ENCODE data around the gene TP73. TPM values are rescaled to one million over a fixed set of nuclear protein-coding genes. Genes with fewer than 3 reads are reported as not detected.

TP73 gene
- total RNA-seq, 3 donors from 2014 or later (not counting 1 experiment from before 2014, with no cell fraction given), result 0.28 to 0.50 (median 0.39) TPM

DNA sequence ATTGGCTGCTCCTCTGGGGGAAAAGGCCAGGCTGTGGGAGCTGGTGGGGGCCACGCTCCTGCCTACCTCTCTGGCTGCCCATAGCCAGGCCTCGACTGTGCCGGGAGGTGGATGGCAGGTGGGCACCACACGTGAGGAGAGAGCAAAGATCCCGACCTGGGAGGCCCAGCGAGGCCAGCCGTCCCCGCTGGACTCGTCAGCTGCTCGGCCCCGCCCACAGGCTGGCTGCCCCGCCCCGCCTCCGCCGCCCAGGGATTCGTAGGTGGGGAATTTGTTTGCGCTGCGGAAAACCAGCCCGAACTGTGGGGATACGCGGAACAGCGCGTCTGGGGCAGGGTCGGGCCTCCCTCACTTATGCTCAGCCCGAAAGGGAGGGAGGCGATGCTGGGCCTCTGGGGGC, 31.7 kb downstream of the TP73 start:
- no peaks in the 10 kb centered on the region for H3K36me3 Mint-ChIP-seq
- H3K27me3 Mint-ChIP-seq (ENCODE audit: low read depth in 2 of 2), result peaks cover 0 to 11% of the 10 kb centered on the region in 2 donors

DNA sequence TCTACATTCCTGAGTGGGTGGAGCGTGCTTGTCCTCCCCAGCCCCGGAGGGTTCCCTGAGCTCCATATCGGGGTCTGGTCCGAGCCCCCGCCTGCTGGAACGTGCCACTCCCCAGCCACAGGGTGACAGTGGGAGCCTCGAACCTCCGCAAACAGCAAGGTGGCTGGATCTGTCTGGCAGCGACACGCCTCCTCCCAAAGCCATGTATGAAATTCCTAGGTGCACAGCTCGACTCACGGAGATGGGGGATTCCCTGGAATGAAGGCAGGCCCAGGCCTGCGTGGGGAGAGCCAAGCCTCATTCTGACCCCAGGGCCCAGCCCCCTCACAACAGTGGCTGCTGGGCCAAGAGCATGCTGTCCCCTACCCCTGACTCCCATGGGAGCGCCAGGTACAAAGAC, 32.9 kb downstream of the TP73 start:
- ATAC-seq (no peak), DNase-seq (no peak)
- Mint-ChIP-seq H3K27ac (no peak overlapping the region), H3K9me3 (no peaks in the 10 kb centered on the region), H3K4me1 (no peaks in the 10 kb centered on the region), H3K27me3 (ENCODE audit: low read depth in 2 of 2) (peaks cover 0 to 3% of the 10 kb centered on the region in 2 donors), H3K4me3 (no peak overlapping the region), H3K36me3 (no peaks in the 10 kb centered on the region)
- no peak overlapping the region for H3K27ac ChIP-seq (ENCODE audit: low read length)
- H3K4me1 ChIP-seq (ENCODE audit: control insufficient read depth, insufficient read depth, low read length), result no peaks in the 10 kb centered on the region
- H3K27me3 ChIP-seq (ENCODE audit: control insufficient read depth, insufficient read depth, low read length), result no peaks in the 10 kb centered on the region
- H3K9me3 ChIP-seq (ENCODE audit: control insufficient read depth, insufficient read depth, low read length), result no peaks in the 10 kb centered on the region
- H3K36me3 ChIP-seq (ENCODE audit: control insufficient read depth, insufficient read depth, low read length), result no peaks in the 10 kb centered on the region
- intact Hi-C loops (cut with micrococcal nuclease), result no loop called here
- no peak overlapping the region for H3K4me3 ChIP-seq (ENCODE audit: low read length)
- 92% methylated on average over 14 of the region's 14 CpGs for WGBS (ENCODE audit: insufficient coverage)
- TF ChIP-seq, protein P1, sequence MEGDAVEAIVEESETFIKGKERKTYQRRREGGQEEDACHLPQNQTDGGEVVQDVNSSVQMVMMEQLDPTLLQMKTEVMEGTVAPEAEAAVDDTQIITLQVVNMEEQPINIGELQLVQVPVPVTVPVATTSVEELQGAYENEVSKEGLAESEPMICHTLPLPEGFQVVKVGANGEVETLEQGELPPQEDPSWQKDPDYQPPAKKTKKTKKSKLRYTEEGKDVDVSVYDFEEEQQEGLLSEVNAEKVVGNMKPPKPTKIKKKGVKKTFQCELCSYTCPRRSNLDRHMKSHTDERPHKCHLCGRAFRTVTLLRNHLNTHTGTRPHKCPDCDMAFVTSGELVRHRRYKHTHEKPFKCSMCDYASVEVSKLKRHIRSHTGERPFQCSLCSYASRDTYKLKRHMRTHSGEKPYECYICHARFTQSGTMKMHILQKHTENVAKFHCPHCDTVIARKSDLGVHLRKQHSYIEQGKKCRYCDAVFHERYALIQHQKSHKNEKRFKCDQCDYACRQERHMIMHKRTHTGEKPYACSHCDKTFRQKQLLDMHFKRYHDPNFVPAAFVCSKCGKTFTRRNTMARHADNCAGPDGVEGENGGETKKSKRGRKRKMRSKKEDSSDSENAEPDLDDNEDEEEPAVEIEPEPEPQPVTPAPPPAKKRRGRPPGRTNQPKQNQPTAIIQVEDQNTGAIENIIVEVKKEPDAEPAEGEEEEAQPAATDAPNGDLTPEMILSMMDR (IDR thresholded peaks at IDR 0.05), result no peak

More for the DNA sequence above, 31.7 kb downstream of the TP73 start:
- H3K36me3 ChIP-seq (ENCODE audit: control insufficient read depth, insufficient read depth, low read length), result no peaks in the 10 kb centered on the region
- no peak overlapping the region for H3K27ac Mint-ChIP-seq
- no peaks in the 10 kb centered on the region for H3K9me3 ChIP-seq (ENCODE audit: control insufficient read depth, insufficient read depth, low read length)
- DNase-seq, result no peak
- ATAC-seq, result no peak
- no peak overlapping the region for H3K4me3 Mint-ChIP-seq
- no peak overlapping the region for H3K4me3 ChIP-seq (ENCODE audit: low read length)
- TF ChIP-seq, protein P1 (IDR thresholded peaks at IDR 0.05), result no peak
- H3K27ac ChIP-seq (ENCODE audit: low read length), result no peak overlapping the region
- H3K4me1 Mint-ChIP-seq, result no peaks in the 10 kb centered on the region
- 42% methylated on average over 26 of the region's 26 CpGs for WGBS (ENCODE audit: insufficient coverage)
- H3K27me3 ChIP-seq (ENCODE audit: control insufficient read depth, insufficient read depth, low read length), result no peaks in the 10 kb centered on the region
- intact Hi-C loops (cut with micrococcal nuclease), result no loop called here
- no peaks in the 10 kb centered on the region for H3K9me3 Mint-ChIP-seq
- peaks cover under 1% of the 10 kb centered on the region for H3K4me1 ChIP-seq (ENCODE audit: control insufficient read depth, insufficient read depth, low read length)

DNA sequence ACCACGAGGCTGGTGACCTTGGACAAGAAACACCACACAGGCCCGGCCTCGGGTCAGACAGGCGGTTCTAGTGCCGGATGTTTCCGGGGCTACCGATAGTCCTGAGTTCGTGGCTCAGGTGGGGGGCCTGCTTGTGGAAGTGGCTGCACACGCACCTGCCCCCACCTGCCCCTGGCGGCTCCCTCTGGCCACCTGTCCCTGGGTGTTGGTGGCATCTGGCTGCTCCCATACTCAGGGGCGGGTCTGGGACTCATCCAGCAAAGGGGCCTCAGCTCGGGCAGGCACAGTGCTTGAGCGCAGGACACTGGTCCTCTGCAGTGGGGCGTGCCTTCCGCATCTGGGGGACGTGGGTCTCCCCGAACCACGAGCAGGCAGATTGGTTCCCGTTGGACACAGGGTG, 33.6 kb downstream of the TP73 start:
- no peak overlapping the region for H3K27ac Mint-ChIP-seq
- H3K9me3 Mint-ChIP-seq, result no peaks in the 10 kb centered on the region
- H3K4me1 Mint-ChIP-seq, result no peaks in the 10 kb centered on the region
- no peaks in the 10 kb centered on the region for H3K36me3 Mint-ChIP-seq
- no peak overlapping the region for H3K4me3 Mint-ChIP-seq
- TF ChIP-seq, protein P1 (IDR thresholded peaks at IDR 0.05), result no peak
- DNase-seq, result no peak
- no peaks in the 10 kb centered on the region for H3K4me1 ChIP-seq (ENCODE audit: control insufficient read depth, insufficient read depth, low read length)
- WGBS (ENCODE audit: insufficient coverage), result 87% methylated on average over 19 of the region's 19 CpGs
- no peaks in the 10 kb centered on the region for H3K27me3 ChIP-seq (ENCODE audit: control insufficient read depth, insufficient read depth, low read length)
- H3K27ac ChIP-seq (ENCODE audit: low read length), result no peak overlapping the region
- peaks cover 0 to 3% of the 10 kb centered on the region in 2 donors for H3K27me3 Mint-ChIP-seq (ENCODE audit: low read depth in 2 of 2)
- H3K9me3 ChIP-seq (ENCODE audit: control insufficient read depth, insufficient read depth, low read length), result no peaks in the 10 kb centered on the region
- no peak overlapping the region for H3K4me3 ChIP-seq (ENCODE audit: low read length)
- no peak for ATAC-seq
- no peaks in the 10 kb centered on the region for H3K36me3 ChIP-seq (ENCODE audit: control insufficient read depth, insufficient read depth, low read length)
- intact Hi-C loops (cut with micrococcal nuclease), result no loop called here

DNA sequence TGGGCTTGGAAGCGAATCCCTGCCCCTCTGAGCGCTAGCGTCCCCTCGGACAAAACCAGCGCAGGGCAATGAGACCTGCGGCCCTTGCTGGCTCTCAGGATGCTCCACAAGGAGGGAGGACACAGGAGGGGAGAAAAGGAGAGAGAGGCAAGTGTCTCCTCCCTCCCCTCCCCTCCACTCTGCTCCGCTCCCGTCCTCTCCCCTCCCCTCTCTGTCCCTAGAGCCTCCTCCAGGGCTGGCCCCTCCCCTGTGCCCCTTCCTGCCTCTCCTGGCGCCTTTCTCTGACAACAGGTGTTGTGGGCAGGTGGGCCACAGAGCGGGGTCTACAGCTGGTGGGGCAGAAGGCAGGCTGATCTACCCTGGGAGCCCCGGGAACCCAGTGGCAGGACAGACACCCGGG, 35.2 kb downstream of the TP73 start:
- H3K36me3 Mint-ChIP-seq, result no peaks in the 10 kb centered on the region
- no peak for ATAC-seq

More for the DNA sequence above, 35.2 kb downstream of the TP73 start:
- H3K9me3 ChIP-seq (ENCODE audit: control insufficient read depth, insufficient read depth, low read length), result no peaks in the 10 kb centered on the region
- intact Hi-C loops (cut with micrococcal nuclease), result no loop called here
- Mint-ChIP-seq H3K27me3 (ENCODE audit: low read depth in 2 of 2) (peaks cover 0 to 3% of the 10 kb centered on the region in 2 donors), H3K4me3 (no peak overlapping the region), H3K4me1 (no peaks in the 10 kb centered on the region), H3K27ac (no peak overlapping the region), H3K9me3 (no peaks in the 10 kb centered on the region)
- TF ChIP-seq, protein P1 (IDR thresholded peaks at IDR 0.05), result no peak
- H3K27me3 ChIP-seq (ENCODE audit: control insufficient read depth, insufficient read depth, low read length), result no peaks in the 10 kb centered on the region
- no peak overlapping the region for H3K27ac ChIP-seq (ENCODE audit: low read length)
- WGBS (ENCODE audit: insufficient coverage), result 83% methylated on average over 9 of the region's 12 CpGs
- no peak overlapping the region for H3K4me3 ChIP-seq (ENCODE audit: low read length)
- DNase-seq, result no peak
- H3K4me1 ChIP-seq (ENCODE audit: control insufficient read depth, insufficient read depth, low read length), result no peaks in the 10 kb centered on the region
- H3K36me3 ChIP-seq (ENCODE audit: control insufficient read depth, insufficient read depth, low read length), result no peaks in the 10 kb centered on the region

Measured in natural killer cell (primary cell).